CD4-positive, CD25-positive, alpha-beta regulatory T cell (primary cell): Measurements from ENCODE around the gene CIAO1. TPM values are rescaled to one million over a fixed set of nuclear protein-coding genes. Genes with fewer than 3 reads are reported as not detected.

Experiments
- ATAC-seq, 2 donors: fragments of 150-1000 bp; cut with Tn5 transposase; one replicate each; pipeline ENCODE4 v1.10.0; 2021; ENCODE audit warnings: low read depth in 2 of 2, moderate number of reproducible peaks in 2 of 2, moderate library complexity in 1 of 2
- DNase-seq, 3 donors: peaks; one replicate each; pipeline versions ENCODE4 v3.0.0 to v3.0.0-alpha.2; 2012 to 2022; ENCODE audit warnings: mixed read lengths in 1 of 3
- H3K27ac ChIP-seq: one replicate; pipeline ENCODE4 v1.7.0; 2013; ENCODE audit warnings: mild to moderate bottlenecking, low read length; ENCODE audit not compliant: insufficient read depth, poor library complexity, severe bottlenecking
- H3K27me3 ChIP-seq: one replicate; pipeline ENCODE4 v1.7.0; 2013; ENCODE audit warnings: low read length; ENCODE audit not compliant: control insufficient read depth, insufficient read depth
- H3K36me3 ChIP-seq: one replicate; pipeline ENCODE4 v1.7.0; 2013; ENCODE audit warnings: mild to moderate bottlenecking, low read length, moderate library complexity; ENCODE audit not compliant: control insufficient read depth, insufficient read depth
- H3K4me1 ChIP-seq: 2 replicates; pipeline ENCODE4 v1.7.0; 2013; ENCODE audit warnings: mild to moderate bottlenecking, low read length; ENCODE audit not compliant: insufficient read depth, control insufficient read depth, poor library complexity, severe bottlenecking
- H3K4me3 ChIP-seq: one replicate; pipeline ENCODE4 v1.7.0; 2013; ENCODE audit warnings: low read depth, mild to moderate bottlenecking, low read length, moderate library complexity
- H3K9me3 ChIP-seq, 2 experiments: 1 replicate in 1 of 2; 2 replicates in 1 of 2; pipeline ENCODE4 v1.7.0; 2013; ENCODE audit warnings: low read length in 2 of 2, mild to moderate bottlenecking in 1 of 2, moderate library complexity in 1 of 2; ENCODE audit not compliant: control insufficient read depth in 2 of 2
- H3K27ac Mint-ChIP-seq, 3 donors: one replicate each; pipeline ENCODE4 v1.8.0; 2020 to 2022; ENCODE audit warnings: mild to moderate bottlenecking in 3 of 3, mixed read lengths in 3 of 3, moderate library complexity in 2 of 3
- H3K27me3 Mint-ChIP-seq: one replicate; pipeline ENCODE4 v1.8.0; 2022; ENCODE audit warnings: mild to moderate bottlenecking, mixed read lengths
- H3K36me3 Mint-ChIP-seq: one replicate; pipeline ENCODE4 v1.8.0; 2020; ENCODE audit warnings: mixed read lengths
- H3K4me1 Mint-ChIP-seq, 4 donors: one replicate each; pipeline ENCODE4 v1.8.0; 2020 to 2022; ENCODE audit warnings: mixed read lengths in 4 of 4, mild to moderate bottlenecking in 1 of 4
- H3K4me3 Mint-ChIP-seq, 4 donors: one replicate each; pipeline ENCODE4 v1.8.0; 2020 to 2022; ENCODE audit warnings: mild to moderate bottlenecking in 4 of 4, mixed read lengths in 4 of 4, moderate library complexity in 3 of 4
- H3K9me3 Mint-ChIP-seq, 7 donors: one replicate each; pipeline ENCODE4 v1.8.0; 2020 to 2022; ENCODE audit warnings: mixed read lengths in 7 of 7, mild to moderate bottlenecking in 3 of 7, moderate library complexity in 2 of 7
- polyA plus RNA-seq, 4 donors: library from polyadenylated mRNA; unstranded; fragments of 300-500 nt; fragmentation: Illumina TruSeq; gene quantifications; one replicate each; pipeline ENCODE4 v1.2.3, GENCODE V29; 2021
- total RNA-seq: library from RNA; stranded (reverse); gene quantifications from one replicate; pipeline ENCODE4 v1.2.3, GENCODE V29; 2022

CIAO1 gene
- total and polyA plus RNA-seq, 5 donors from 2014 or later: 60.3 to 102 (median 90.0) TPM

- Histone ChIP-seq H3K9me3 (no peaks in the 10 kb centered on the region), H3K4me3 (peak overlapping the region; percentile 87), H3K36me3 (peaks cover 40% of the 10 kb centered on the region), H3K27me3 (no peaks in the 10 kb centered on the region), H3K4me1 (peaks cover 60% of the 10 kb centered on the region), H3K27ac (peak overlapping the region; percentile 25)
- H3K27ac Mint-ChIP-seq: peak overlapping the region; percentile 57 to 91 (median 90)
- peaks cover 17 to 65% (median 40%) of the 10 kb centered on the region in 4 donors for H3K4me1 Mint-ChIP-seq
- no peaks in the 10 kb centered on the region for H3K9me3 Mint-ChIP-seq
- DNase-seq: peak; percentile 7 to 63 (median 24)
- H3K36me3 Mint-ChIP-seq: peaks cover 14% of the 10 kb centered on the region
- peaks cover 5% of the 10 kb centered on the region for H3K27me3 Mint-ChIP-seq
- no peak for ATAC-seq
- peak overlapping the region; percentile 87 to 91 (median 90) for H3K4me3 Mint-ChIP-seq
Observed at GRCh38 chr2:96264656-96265348, 1.2 kb upstream of the CIAO1 start.

GRCh38 chr2:96265349-96265839 is 631 bp upstream of the CIAO1 start:
- peaks cover 16 to 59% (median 39%) of the 10 kb centered on the region in 4 donors for H3K4me1 Mint-ChIP-seq
- peaks cover 54% of the 10 kb centered on the region for H3K4me1 ChIP-seq

GRCh38 chr2:96267159-96267971 is 1.3 kb downstream of the CIAO1 start:
- peak; percentile 20 to 62 (median 31) for DNase-seq
- Mint-ChIP-seq H3K4me1 (peaks cover 14 to 40% (median 26%) of the 10 kb centered on the region in 4 donors), H3K27ac (peak overlapping the region in 2 of 3 donors; percentile 48 to 78), H3K4me3 (peak overlapping the region; percentile 89 to 96 (median 92)), H3K9me3 (no peaks in the 10 kb centered on the region), H3K27me3 (no peaks in the 10 kb centered on the region), H3K36me3 (peaks cover 24% of the 10 kb centered on the region)
- ATAC-seq: no peak
- H3K9me3 ChIP-seq: no peaks in the 10 kb centered on the region
- no peaks in the 10 kb centered on the region for H3K27me3 ChIP-seq
- H3K36me3 ChIP-seq: peaks cover 39% of the 10 kb centered on the region
- H3K27ac ChIP-seq: no peak overlapping the region
- H3K4me3 ChIP-seq: peak overlapping the region; percentile 97
- peaks cover 39% of the 10 kb centered on the region for H3K4me1 ChIP-seq

More at GRCh38 chr2:96265349-96265839, 631 bp upstream of the CIAO1 start:
- Mint-ChIP-seq H3K27ac (peak overlapping the region in 2 of 3 donors; percentile 62 to 90), H3K4me3 (peak overlapping the region; percentile 91 to 96 (median 94)), H3K27me3 (peaks cover 5% of the 10 kb centered on the region), H3K9me3 (no peaks in the 10 kb centered on the region), H3K36me3 (peaks cover 16% of the 10 kb centered on the region)
- Histone ChIP-seq H3K27me3 (no peaks in the 10 kb centered on the region), H3K36me3 (peaks cover 34% of the 10 kb centered on the region), H3K4me3 (peak overlapping the region; percentile 44), H3K27ac (peak overlapping the region; percentile 88), H3K9me3 (no peaks in the 10 kb centered on the region)
- DNase-seq (peak in 2 of 3 donors; percentile 30 to 46), ATAC-seq (peak; percentile 1)

- no peak for DNase-seq
- no peaks in the 10 kb centered on the region for H3K27me3 ChIP-seq
- Mint-ChIP-seq H3K27me3 (no peaks in the 10 kb centered on the region), H3K4me1 (peaks cover 3 to 11% (median 9%) of the 10 kb centered on the region in 4 donors), H3K4me3 (no peak overlapping the region), H3K27ac (no peak overlapping the region), H3K9me3 (no peaks in the 10 kb centered on the region), H3K36me3 (peaks cover 50% of the 10 kb centered on the region)
- ATAC-seq: no peak
- H3K27ac ChIP-seq: no peak overlapping the region
- peaks cover 7% of the 10 kb centered on the region for H3K4me1 ChIP-seq
- H3K4me3 ChIP-seq: no peak overlapping the region
- H3K9me3 ChIP-seq: no peaks in the 10 kb centered on the region
- H3K36me3 ChIP-seq: peaks cover 65% of the 10 kb centered on the region
Observed at GRCh38 chr2:96271995-96272394, 6.0 kb downstream of the CIAO1 start.

GRCh38 chr2:96273763-96274162 is 7.7 kb downstream of the CIAO1 start:
- no peaks in the 10 kb centered on the region for H3K4me1 ChIP-seq
- ATAC-seq (no peak), DNase-seq (no peak)
- Mint-ChIP-seq H3K9me3 (no peaks in the 10 kb centered on the region), H3K27me3 (no peaks in the 10 kb centered on the region), H3K27ac (no peak overlapping the region), H3K4me3 (no peak overlapping the region), H3K36me3 (peaks cover 63% of the 10 kb centered on the region), H3K4me1 (peaks cover 0 to 8% (median 3%) of the 10 kb centered on the region in 4 donors)
- peaks cover 71% of the 10 kb centered on the region for H3K36me3 ChIP-seq
- H3K27me3 ChIP-seq: no peaks in the 10 kb centered on the region
- no peak overlapping the region for H3K4me3 ChIP-seq
- H3K9me3 ChIP-seq: no peaks in the 10 kb centered on the region
- no peak overlapping the region for H3K27ac ChIP-seq

- Histone ChIP-seq H3K36me3 (peaks cover 71% of the 10 kb centered on the region), H3K4me3 (no peak overlapping the region), H3K4me1 (no peaks in the 10 kb centered on the region), H3K9me3 (no peaks in the 10 kb centered on the region), H3K27ac (peak overlapping the region; percentile 20), H3K27me3 (no peaks in the 10 kb centered on the region)
- H3K4me1 Mint-ChIP-seq: peaks cover 0 to 8% (median 3%) of the 10 kb centered on the region in 4 donors
- H3K36me3 Mint-ChIP-seq: peaks cover 69% of the 10 kb centered on the region
- H3K9me3 Mint-ChIP-seq: no peaks in the 10 kb centered on the region
- H3K27me3 Mint-ChIP-seq: no peaks in the 10 kb centered on the region
- ATAC-seq (no peak), DNase-seq (no peak)
- H3K27ac Mint-ChIP-seq: no peak overlapping the region
- peak overlapping the region in 1 of 4 donors; percentile 19 for H3K4me3 Mint-ChIP-seq
Observed at GRCh38 chr2:96274355-96275056, 8.5 kb downstream of the CIAO1 start.

GRCh38 chr2:96276787-96277499 is 10.9 kb downstream of the CIAO1 start:
- H3K27me3 Mint-ChIP-seq: no peaks in the 10 kb centered on the region
- H3K4me3 ChIP-seq: no peak overlapping the region
- H3K4me1 ChIP-seq: no peaks in the 10 kb centered on the region
- DNase-seq: no peak
- ATAC-seq: no peak
- no peak overlapping the region for H3K27ac Mint-ChIP-seq
- peaks cover 59% of the 10 kb centered on the region for H3K36me3 Mint-ChIP-seq
- H3K9me3 ChIP-seq: no peaks in the 10 kb centered on the region
- no peaks in the 10 kb centered on the region for H3K27me3 ChIP-seq
- peaks cover 0 to 2% (median 0%) of the 10 kb centered on the region in 4 donors for H3K4me1 Mint-ChIP-seq
- no peaks in the 10 kb centered on the region for H3K9me3 Mint-ChIP-seq
- H3K27ac ChIP-seq: no peak overlapping the region
- H3K36me3 ChIP-seq: peaks cover 79% of the 10 kb centered on the region
- no peak overlapping the region for H3K4me3 Mint-ChIP-seq
